GM23338 (cell line): ENCODE data around the gene HES7. TPM values are rescaled to one million over a fixed set of nuclear protein-coding genes. Genes with fewer than 3 reads are reported as not detected.

Experiments
- ATAC-seq: fragments of 200-7000 bp; cut with Tn5 transposase; 3 replicates; pipeline ENCODE4 v1.9.1; 2020
- DNase-seq: peaks from one replicate; pipeline ENCODE4 v3.0.0-alpha.2; 2015; ENCODE audit warnings: low spot score
- H2AFZ ChIP-seq: fragments of 200-600 bp; sonication (generic); 2 replicates; pipeline ENCODE4 v1.8.0; 2016; ENCODE audit warnings: antibody characterized with exemption, mild to moderate bottlenecking, moderate library complexity
- H3F3A ChIP-seq: fragments of 200-600 bp; sonication (generic); replicated peaks from 2 replicates; pipeline ENCODE4 v1.8.0; 2017; ENCODE audit warnings: antibody characterized with exemption, mixed run types, low read depth
- H3K27ac ChIP-seq: fragments of 200-600 bp; sonication (generic); 2 replicates; pipeline ENCODE4 v1.6.1; 2016; ENCODE audit warnings: low read depth
- H3K27me3 ChIP-seq: fragments of 200-600 bp; sonication (generic); 2 replicates; pipeline ENCODE4 v1.8.0; 2016; ENCODE audit warnings: mild to moderate bottlenecking, mixed run types, moderate library complexity; ENCODE audit not compliant: insufficient read depth
- H3K36me3 ChIP-seq: fragments of 200-600 bp; sonication (generic); 2 replicates; pipeline ENCODE4 v1.8.0; 2016; ENCODE audit warnings: mild to moderate bottlenecking; ENCODE audit not compliant: insufficient read depth
- H3K4me1 ChIP-seq: fragments of 200-600 bp; sonication (generic); 2 replicates; pipeline ENCODE4 v1.8.0; 2016; ENCODE audit warnings: mild to moderate bottlenecking, moderate library complexity; ENCODE audit not compliant: insufficient read depth
- H3K4me2 ChIP-seq: fragments of 200-600 bp; sonication (generic); 2 replicates; pipeline ENCODE4 v1.7.1; 2017; ENCODE audit warnings: mixed run types
- H3K4me3 ChIP-seq: fragments of 200-600 bp; sonication (generic); 2 replicates; pipeline ENCODE4 v1.6.1; 2016; ENCODE audit warnings: mixed run types
- H3K79me2 ChIP-seq: fragments of 200-600 bp; sonication (generic); replicated peaks from 2 replicates; pipeline ENCODE4 v1.8.0; 2017; ENCODE audit warnings: mild to moderate bottlenecking; ENCODE audit not compliant: insufficient read depth
- H3K9me2 ChIP-seq: fragments of 200-600 bp; sonication (generic); 2 replicates; pipeline ENCODE4 v1.8.0; 2017; ENCODE audit not compliant: insufficient read depth
- H4K20me1 ChIP-seq: fragments of 200-600 bp; sonication (generic); replicated peaks from 2 replicates; pipeline ENCODE4 v1.8.0; 2017; ENCODE audit warnings: mild to moderate bottlenecking; ENCODE audit not compliant: insufficient read depth
- H3K27ac Mint-ChIP-seq: 2 replicates; pipeline ENCODE4 v1.8.0; 2020; ENCODE audit warnings: inconsistent platforms, mild to moderate bottlenecking, moderate library complexity, mixed read lengths
- H3K27me3 Mint-ChIP-seq: 3 replicates; pipeline ENCODE4 v1.8.0; 2022; ENCODE audit warnings: low read depth, mild to moderate bottlenecking, moderate library complexity, mixed read lengths, inconsistent platforms; ENCODE audit not compliant: insufficient read depth, poor library complexity
- H3K36me3 Mint-ChIP-seq: 3 replicates; pipeline ENCODE4 v1.8.0; 2021; ENCODE audit warnings: low read depth, mild to moderate bottlenecking, inconsistent platforms, moderate library complexity, mixed read lengths
- H3K4me1 Mint-ChIP-seq: 3 replicates; pipeline ENCODE4 v1.8.0; 2020; ENCODE audit warnings: mild to moderate bottlenecking, inconsistent platforms, mixed read lengths
- H3K4me3 Mint-ChIP-seq: 3 replicates; pipeline ENCODE4 v1.8.0; 2021; ENCODE audit warnings: moderate library complexity, mild to moderate bottlenecking, inconsistent platforms, mixed read lengths
- H3K9me3 Mint-ChIP-seq: 3 replicates; pipeline ENCODE4 v1.8.0; 2020; ENCODE audit warnings: moderate library complexity, mild to moderate bottlenecking, inconsistent platforms, mixed read lengths
- EZH2 ChIP-seq: fragments of 200-600 bp; sonication (generic); IDR thresholded peaks from one replicate; pipeline ENCODE4 v1.8.0; 2017; ENCODE audit warnings: antibody characterized with exemption, mild to moderate bottlenecking, low read depth; ENCODE audit not compliant: unreplicated experiment
- EZH2phosphoT487 ChIP-seq: fragments of 200-600 bp; sonication (generic); IDR thresholded peaks from one replicate; pipeline ENCODE4 v1.8.1; 2018; ENCODE audit warnings: antibody characterized with exemption; ENCODE audit not compliant: unreplicated experiment
- NANOG ChIP-seq: IDR thresholded peaks from 2 replicates; pipeline ENCODE4 v1.6.1; 2016; ENCODE audit warnings: antibody characterized with exemption, borderline replicate concordance
- POLR2AphosphoS5 ChIP-seq: IDR thresholded peaks from 2 replicates; pipeline ENCODE4 v1.6.1; 2016; ENCODE audit warnings: antibody characterized with exemption, low read depth
- STAT1 ChIP-seq: IDR thresholded peaks from one replicate; pipeline ENCODE4 v1.6.1; 2016; ENCODE audit warnings: antibody characterized with exemption; ENCODE audit not compliant: unreplicated experiment
- ZNF114 ChIP-seq: fragments of 250-450 bp; sonication (Bioruptor Pico); IDR thresholded peaks from 2 replicates; pipeline ENCODE4 v1.5.0; 2020; ENCODE audit warnings: mild to moderate bottlenecking, moderate library complexity
- ZNF331 ChIP-seq: fragments of 250-450 bp; sonication (Bioruptor Pico); IDR thresholded peaks from 2 replicates; pipeline ENCODE4 v1.5.0; 2020; ENCODE audit warnings: low read depth, mild to moderate bottlenecking, moderate library complexity
- polyA plus RNA-seq: library from polyadenylated mRNA; unstranded; fragments of >200 nt; fragmentation: Nextera tagmentation; extraction: Ambion mirVana; gene quantifications from 2 replicates; pipeline ENCODE4 v1.2.1, GENCODE V29; 2016
- total RNA-seq: library from RNA; depleted of rRNA; stranded (reverse); fragments of >200 nt; shearing (Covaris generic); gene quantifications from 2 replicates; pipeline ENCODE4 v1.2.3, GENCODE V29; 2014
- TF ChIP-seq, protein P1 (sequence below): IDR thresholded peaks from one replicate; pipeline ENCODE4 v1.6.1; 2018; ENCODE audit warnings: antibody characterized with exemption; ENCODE audit not compliant: unreplicated experiment
- TF ChIP-seq, protein P2 (sequence below), 2 experiments: fragments of 200-600 bp in 1 of 2; sonication (generic) in 1 of 2; conservative IDR thresholded peaks; 2 replicates each; pipeline versions ENCODE4 v1.5.1 to v1.6.1; 2016 to 2017; ENCODE audit warnings: antibody characterized with exemption in 2 of 2, low read depth in 2 of 2, mild to moderate bottlenecking in 2 of 2, moderate library complexity in 1 of 2
- TF ChIP-seq, protein P3 (sequence below): IDR thresholded peaks from 2 replicates; pipeline ENCODE4 v1.6.1; 2016; ENCODE audit warnings: antibody characterized with exemption

The HES7 gene
- total and polyA plus RNA-seq, 2 experiments from 2014 or later = 0.14 TPM; not detected in 1

- TF ChIP-seq, protein P1, sequence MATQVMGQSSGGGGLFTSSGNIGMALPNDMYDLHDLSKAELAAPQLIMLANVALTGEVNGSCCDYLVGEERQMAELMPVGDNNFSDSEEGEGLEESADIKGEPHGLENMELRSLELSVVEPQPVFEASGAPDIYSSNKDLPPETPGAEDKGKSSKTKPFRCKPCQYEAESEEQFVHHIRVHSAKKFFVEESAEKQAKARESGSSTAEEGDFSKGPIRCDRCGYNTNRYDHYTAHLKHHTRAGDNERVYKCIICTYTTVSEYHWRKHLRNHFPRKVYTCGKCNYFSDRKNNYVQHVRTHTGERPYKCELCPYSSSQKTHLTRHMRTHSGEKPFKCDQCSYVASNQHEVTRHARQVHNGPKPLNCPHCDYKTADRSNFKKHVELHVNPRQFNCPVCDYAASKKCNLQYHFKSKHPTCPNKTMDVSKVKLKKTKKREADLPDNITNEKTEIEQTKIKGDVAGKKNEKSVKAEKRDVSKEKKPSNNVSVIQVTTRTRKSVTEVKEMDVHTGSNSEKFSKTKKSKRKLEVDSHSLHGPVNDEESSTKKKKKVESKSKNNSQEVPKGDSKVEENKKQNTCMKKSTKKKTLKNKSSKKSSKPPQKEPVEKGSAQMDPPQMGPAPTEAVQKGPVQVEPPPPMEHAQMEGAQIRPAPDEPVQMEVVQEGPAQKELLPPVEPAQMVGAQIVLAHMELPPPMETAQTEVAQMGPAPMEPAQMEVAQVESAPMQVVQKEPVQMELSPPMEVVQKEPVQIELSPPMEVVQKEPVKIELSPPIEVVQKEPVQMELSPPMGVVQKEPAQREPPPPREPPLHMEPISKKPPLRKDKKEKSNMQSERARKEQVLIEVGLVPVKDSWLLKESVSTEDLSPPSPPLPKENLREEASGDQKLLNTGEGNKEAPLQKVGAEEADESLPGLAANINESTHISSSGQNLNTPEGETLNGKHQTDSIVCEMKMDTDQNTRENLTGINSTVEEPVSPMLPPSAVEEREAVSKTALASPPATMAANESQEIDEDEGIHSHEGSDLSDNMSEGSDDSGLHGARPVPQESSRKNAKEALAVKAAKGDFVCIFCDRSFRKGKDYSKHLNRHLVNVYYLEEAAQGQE = no peak
- TF ChIP-seq ZNF114 (no peak), STAT1 (no peak), POLR2AphosphoS5 (no peak), EZH2 (no peak), EZH2phosphoT487 (no peak), ZNF331 (CRISPR knock-in tag) (no peak)
- TF ChIP-seq, protein P2, sequence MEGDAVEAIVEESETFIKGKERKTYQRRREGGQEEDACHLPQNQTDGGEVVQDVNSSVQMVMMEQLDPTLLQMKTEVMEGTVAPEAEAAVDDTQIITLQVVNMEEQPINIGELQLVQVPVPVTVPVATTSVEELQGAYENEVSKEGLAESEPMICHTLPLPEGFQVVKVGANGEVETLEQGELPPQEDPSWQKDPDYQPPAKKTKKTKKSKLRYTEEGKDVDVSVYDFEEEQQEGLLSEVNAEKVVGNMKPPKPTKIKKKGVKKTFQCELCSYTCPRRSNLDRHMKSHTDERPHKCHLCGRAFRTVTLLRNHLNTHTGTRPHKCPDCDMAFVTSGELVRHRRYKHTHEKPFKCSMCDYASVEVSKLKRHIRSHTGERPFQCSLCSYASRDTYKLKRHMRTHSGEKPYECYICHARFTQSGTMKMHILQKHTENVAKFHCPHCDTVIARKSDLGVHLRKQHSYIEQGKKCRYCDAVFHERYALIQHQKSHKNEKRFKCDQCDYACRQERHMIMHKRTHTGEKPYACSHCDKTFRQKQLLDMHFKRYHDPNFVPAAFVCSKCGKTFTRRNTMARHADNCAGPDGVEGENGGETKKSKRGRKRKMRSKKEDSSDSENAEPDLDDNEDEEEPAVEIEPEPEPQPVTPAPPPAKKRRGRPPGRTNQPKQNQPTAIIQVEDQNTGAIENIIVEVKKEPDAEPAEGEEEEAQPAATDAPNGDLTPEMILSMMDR (conservative IDR thresholded peaks at IDR 0.05; ENCODE audit: low read depth in 2 of 2) = no peak
These were observed 29.6 kb upstream of the HES7 start (continued) for GRCh38 chr17:8153525-8153956.

- Mint-ChIP-seq H3K36me3 (peaks cover 14% of the 10 kb centered on the region), H3K27me3 (peaks cover 24% of the 10 kb centered on the region), H3K4me3 (no peak overlapping the region; the same call in 1 of the 3 replicates), H3K9me3 (no peaks in the 10 kb centered on the region; the same call in 2 of the 3 replicates), H3K4me1 (peaks cover 17% of the 10 kb centered on the region), H3K27ac (0 out of 2 replicates have a peak overlapping the region, but pooled peaks have one; percentile 2)
- no peaks in the 10 kb centered on the region for H3K36me3 ChIP-seq
- H3F3A ChIP-seq = peaks cover 38% of the 10 kb centered on the region; the same call in 1 of the 2 replicates
- peak overlapping the region; percentile 97 for H3K4me3 ChIP-seq
- no peak for DNase-seq
- H3K27me3 ChIP-seq = no peaks in the 10 kb centered on the region
- H3K4me1 ChIP-seq = peaks cover 30% of the 10 kb centered on the region
- peak overlapping the region; percentile 100 for H3K4me2 ChIP-seq
- H4K20me1 ChIP-seq = no peaks in the 10 kb centered on the region; the same call in 1 of the 2 replicates
- H2AFZ ChIP-seq = no peak overlapping the region
- H3K27ac ChIP-seq = peak overlapping the region; percentile 80; the same call in 1 of the 2 replicates
- H3K9me2 ChIP-seq = no peaks in the 10 kb centered on the region
- H3K79me2 ChIP-seq = peaks cover 6% of the 10 kb centered on the region; the same call in 1 of the 2 replicates
- ATAC-seq = no peak
- TF ChIP-seq, protein P3, sequence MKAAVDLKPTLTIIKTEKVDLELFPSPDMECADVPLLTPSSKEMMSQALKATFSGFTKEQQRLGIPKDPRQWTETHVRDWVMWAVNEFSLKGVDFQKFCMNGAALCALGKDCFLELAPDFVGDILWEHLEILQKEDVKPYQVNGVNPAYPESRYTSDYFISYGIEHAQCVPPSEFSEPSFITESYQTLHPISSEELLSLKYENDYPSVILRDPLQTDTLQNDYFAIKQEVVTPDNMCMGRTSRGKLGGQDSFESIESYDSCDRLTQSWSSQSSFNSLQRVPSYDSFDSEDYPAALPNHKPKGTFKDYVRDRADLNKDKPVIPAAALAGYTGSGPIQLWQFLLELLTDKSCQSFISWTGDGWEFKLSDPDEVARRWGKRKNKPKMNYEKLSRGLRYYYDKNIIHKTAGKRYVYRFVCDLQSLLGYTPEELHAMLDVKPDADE = no peak
- TF ChIP-seq NANOG (no peak), EZH2 (no peak), EZH2phosphoT487 (no peak)
- TF ChIP-seq, protein P1 = no peak
These were observed 29.1 kb upstream of the HES7 start for GRCh38 chr17:8153031-8153451.
